ENCODE results near the gene REN. TPM values are rescaled to one million over a fixed set of nuclear protein-coding genes. Genes with fewer than 3 reads are reported as not detected.
A peak's percentile ranks its signal among the peaks of the same experiment; 100 is the strongest.

The REN gene
- total and polyA plus RNA-seq, 2 of the 13 experiments (the other 11 are each of a cell fraction or from before 2014, with no cell fraction given), result not detected

- TF ChIP-seq NR2C2 (CRISPR knock-in tag; IDR thresholded peaks at IDR 0.05; ENCODE audit: borderline replicate concordance) (peak; percentile 90), ZNF503 (CRISPR knock-in tag; IDR thresholded peaks at IDR 0.05) (peak; percentile 54; the same call in 1 of the 2 replicates), HNF4G (IDR thresholded peaks at IDR 0.05; ENCODE audit: borderline replicate concordance, low read depth, low read length) (peak; percentile 48; the same call in 1 of the 2 replicates), HNF4G (CRISPR knock-in tag; IDR thresholded peaks at IDR 0.05; ENCODE audit: borderline replicate concordance, low read depth) (no peak), ZNF713 (CRISPR knock-in tag; IDR thresholded peaks at IDR 0.05) (no peak), ZNF337 (CRISPR knock-in tag; IDR thresholded peaks at IDR 0.05; ENCODE audit: borderline replicate concordance, low read depth) (no peak), ZNF7 (CRISPR knock-in tag; IDR thresholded peaks at IDR 0.05) (no peak), ZBTB43 (CRISPR knock-in tag; conservative IDR thresholded peaks at IDR 0.05) (peak; percentile 60), ZNF446 (CRISPR knock-in tag; IDR thresholded peaks at IDR 0.05) (0 out of 2 replicates have a peak, but pooled peaks have one; percentile 25), PATZ1 (CRISPR knock-in tag; IDR thresholded peaks at IDR 0.05) (peak; percentile 96), NKX3-1 (CRISPR knock-in tag; IDR thresholded peaks at IDR 0.05) (peak; percentile 69; the same call in 1 of the 2 replicates), ZSCAN31 (CRISPR knock-in tag; IDR thresholded peaks at IDR 0.05; ENCODE audit: low read depth) (peak; percentile 83; the same call in 1 of the 2 replicates), SPEN (CRISPR knock-in tag; IDR thresholded peaks at IDR 0.05; ENCODE audit: low read depth) (peak; percentile 53), SKIL (CRISPR knock-in tag; IDR thresholded peaks at IDR 0.05; ENCODE audit: borderline replicate concordance) (no peak), SRY (CRISPR knock-in tag; IDR thresholded peaks at IDR 0.05) (peak; percentile 50; the same call in 1 of the 2 replicates), ZFP37 (CRISPR knock-in tag; IDR thresholded peaks at IDR 0.05; ENCODE audit: borderline replicate concordance) (peak; percentile 91), MAFF (IDR thresholded peaks at IDR 0.05; ENCODE audit: low read depth, low read length) (no peak)
Observed at GRCh38 chr1:204213668-204214662, 47.8 kb upstream of the REN start, which contains the start of gene GOLT1A (continued).

Data from HepG2 (cell line).